HG03045 (cell line): Measurements from ENCODE around the gene GTPBP1.

Experiments
- ATAC-seq: cut with Tn5 transposase; IDR thresholded peaks from one replicate; pipeline ENCODE4 v1.9.1; 2021; ENCODE audit warnings: mild to moderate bottlenecking, moderate library complexity; ENCODE audit not compliant: unreplicated experiment

The GTPBP1 gene

DNA sequence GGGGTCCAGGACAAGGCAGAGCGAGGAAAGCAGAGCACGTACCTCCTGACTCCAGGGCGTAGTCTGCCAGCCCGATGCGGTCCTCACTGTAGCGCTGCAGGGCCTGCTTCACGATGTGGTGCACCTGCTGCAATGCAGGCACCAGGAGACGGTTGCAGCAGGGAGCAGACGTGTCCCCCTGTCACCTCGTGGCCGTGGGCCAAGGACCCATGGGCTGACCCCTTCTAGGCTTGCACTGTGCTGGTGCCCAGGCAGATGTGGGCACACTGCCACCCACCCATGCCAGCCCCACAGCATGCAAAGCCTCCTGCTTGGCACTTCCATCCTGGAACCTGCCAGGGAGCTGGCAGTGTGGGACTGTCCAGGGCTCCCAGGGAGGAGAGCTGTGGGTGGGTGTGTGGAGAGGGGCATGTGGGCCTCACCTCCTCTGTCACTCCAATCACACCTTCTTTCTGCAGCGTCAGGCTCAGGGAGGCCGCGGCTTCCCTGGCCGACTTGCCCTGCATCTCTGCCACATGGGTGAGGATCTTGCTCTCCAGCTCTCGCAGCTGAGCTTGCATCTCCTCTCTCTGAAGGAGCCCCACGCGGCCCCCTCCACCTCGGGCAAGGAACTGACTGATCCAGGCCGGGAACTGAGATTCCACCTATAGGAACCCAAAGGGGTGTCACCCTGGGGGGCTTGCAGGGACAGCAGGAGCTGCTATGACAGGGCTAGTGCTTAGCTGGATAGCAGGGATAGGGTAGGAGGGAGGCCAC is 33.7 kb downstream of the GTPBP1 start:
- ATAC-seq, result no peak

DNA sequence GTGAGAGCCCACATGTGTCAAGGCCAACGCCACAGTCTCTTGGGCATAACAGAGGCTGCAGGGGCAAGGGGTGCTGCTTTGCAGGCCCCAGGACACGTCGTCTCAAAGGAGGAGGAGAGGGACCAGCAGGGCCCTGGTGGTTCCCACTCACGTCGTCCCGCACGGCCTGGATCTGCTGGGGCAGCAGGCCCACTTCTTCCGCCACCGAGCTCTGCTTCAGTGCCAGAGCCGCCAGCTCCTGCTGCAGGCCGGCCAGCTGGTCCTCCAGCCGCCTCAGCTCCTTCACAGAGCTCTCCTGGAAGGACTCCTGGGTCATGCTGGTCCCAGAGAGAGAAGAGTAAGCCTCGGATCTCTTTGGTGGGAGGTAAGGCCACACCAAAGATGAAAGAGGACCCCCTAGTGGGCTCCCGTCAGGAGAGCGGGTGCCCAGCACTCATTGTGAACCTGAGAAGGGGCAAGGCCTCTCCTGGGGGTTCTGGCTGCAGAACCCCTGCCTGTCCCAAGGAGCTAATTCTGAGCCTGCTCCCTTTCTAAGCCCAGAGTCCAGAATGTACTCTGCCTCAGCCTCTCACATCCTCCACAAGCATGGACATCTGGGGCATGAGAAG is 34.5 kb downstream of the GTPBP1 start:
- no peak for ATAC-seq

DNA sequence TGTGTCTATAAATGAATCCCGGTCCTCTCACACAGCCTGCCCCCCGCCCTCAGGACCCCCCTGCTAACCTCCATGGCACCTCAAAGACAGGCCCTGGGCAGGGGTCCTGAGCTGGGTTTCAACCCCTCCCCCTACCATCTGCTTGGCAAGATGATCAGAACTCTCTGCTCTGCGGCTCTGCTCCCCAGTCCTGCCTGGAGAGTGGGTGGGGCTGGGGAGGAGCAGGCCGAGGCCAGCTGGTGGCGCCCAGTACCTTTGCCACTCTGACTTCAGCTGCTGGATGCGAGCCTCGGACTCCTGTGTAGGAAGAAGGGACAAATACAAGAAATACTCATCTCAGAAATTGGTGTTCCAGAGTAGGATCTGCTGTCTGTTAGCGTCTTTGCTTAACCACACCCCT is 35.0 kb downstream of the GTPBP1 start:
- ATAC-seq, result no peak

DNA sequence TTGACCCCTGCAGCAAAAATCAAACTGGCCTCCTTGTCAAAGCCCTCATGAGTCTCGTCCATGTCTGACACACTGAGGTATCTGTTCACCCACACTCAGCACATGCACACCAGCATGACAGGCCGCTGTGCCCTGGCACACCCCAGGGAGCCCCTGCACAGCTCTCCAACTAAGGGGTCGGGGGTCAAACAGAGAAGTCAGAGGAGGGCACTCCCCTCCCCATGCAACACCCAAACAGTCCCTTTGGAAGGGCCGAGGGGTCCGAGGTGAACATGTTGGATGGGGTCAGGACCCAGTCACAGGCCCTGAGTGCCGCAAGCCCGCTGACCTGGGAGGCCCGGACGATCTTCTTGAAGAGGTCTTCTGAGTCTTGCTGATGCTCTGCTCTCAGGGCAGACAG is 35.4 kb downstream of the GTPBP1 start:
- ATAC-seq, result no peak

DNA sequence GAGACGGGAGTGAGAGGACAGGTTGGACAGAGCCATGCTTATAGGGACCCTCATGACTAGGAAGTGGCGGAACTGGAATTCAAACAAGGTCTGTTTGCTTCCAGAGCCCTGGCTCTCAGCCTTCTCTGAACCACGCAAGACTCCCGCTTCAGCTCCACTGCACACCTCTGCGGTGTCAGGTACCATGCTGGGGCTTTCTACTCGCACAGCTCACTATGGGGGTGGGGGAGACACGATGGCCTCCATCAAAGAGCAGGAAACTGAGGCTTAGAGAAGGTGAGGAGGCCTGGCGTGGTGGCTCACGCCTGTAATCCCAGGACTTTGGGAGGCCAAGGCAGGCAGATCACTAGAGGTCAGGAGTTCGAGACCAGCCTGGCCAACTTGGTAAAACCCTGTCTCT is 35.8 kb downstream of the GTPBP1 start:
- ATAC-seq, result no peak

DNA sequence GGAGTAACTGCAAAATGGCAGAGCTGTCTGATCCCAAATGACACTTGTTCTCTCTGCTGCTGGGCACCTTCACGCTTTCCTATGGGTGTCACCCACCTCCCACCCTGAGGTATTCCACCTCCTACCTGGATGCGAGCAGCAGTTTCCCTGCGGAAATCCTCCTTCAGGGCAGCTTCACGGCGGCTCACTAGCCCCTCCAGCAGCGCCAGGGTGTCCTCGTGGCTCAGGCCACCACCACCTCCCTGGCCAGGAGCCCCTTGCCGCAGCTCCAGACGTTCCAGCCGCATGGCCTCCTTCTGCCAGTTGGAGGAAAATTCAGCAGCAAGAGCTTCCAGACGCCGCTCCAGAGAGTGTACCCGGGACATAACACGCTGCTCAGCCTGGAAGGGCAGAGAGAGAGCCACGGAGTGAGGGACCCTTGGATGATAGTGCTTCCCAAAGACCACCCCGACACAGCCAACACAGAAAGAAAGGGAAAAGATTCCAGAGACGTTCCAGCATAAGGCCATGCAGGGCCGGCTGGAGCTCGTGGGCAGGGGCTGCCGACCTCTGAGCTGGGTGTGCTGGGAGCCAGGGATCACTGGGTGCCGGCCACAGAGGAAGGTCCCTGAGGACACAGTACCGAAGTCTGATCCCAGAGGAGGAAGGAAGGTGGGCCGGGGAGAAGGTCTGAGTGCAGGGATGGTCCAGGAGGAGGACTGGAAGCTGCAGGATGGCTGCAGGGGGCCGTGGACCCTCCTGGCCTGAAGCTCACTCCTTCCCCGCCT is 36.6 kb downstream of the GTPBP1 start:
- ATAC-seq, result no peak

DNA sequence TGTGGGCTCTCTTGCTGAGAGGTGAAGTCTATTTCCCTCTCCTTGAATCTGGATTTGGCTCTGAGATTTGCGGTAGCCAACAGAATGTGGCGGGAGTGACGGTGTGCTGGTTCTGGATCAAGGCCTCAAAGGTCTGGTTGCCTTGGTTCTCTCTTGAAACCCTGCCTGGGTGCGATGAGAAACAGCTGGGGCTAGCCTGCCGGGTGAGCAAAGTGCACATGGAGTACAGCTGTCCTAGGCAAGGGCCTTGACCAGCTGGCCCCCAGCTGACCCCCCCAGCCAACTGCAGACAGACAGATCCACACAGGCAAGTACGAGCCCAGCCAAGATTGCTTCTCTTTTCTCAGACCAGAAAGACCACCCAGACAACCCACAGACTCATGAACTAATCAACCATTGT is 39.2 kb downstream of the GTPBP1 start:
- no peak for ATAC-seq

DNA sequence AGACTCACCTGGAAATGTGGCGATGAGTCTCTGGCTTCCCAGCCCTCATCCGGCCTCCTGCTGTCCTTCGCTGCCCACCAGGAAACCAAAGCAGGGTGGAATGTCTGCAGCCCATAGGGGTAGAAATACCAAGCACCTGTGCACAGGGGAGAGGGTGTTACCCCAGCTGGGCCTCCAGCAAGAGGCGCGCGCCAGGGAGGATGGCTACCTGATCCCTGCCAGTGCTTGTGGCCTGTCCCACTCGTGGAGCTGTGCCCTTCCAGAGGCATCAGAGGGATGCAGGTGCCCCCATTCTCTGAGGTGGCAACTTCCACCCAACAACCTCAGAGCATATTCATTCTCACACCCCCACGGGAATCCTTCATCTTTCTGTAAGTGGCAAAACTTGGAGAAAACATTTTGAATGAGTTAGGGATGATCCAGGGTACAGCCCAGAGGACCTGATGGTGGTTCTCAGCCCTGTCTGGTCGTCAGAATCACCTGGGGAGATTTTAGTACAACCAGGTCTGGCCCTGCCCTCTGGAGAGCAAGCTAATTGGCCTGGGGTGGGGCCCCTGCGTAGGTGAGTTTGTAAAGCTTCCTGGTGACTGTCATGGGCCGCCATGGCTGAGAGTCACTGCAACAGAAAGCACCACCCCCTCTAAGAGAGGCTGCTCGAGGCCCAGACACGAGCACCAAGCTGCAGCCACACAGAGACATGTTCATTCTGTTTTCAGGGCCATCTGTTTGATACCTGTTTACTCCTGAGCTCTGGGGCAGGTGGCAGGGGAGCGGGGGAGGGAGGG is 40.1 kb downstream of the GTPBP1 start:
- no peak for ATAC-seq

DNA sequence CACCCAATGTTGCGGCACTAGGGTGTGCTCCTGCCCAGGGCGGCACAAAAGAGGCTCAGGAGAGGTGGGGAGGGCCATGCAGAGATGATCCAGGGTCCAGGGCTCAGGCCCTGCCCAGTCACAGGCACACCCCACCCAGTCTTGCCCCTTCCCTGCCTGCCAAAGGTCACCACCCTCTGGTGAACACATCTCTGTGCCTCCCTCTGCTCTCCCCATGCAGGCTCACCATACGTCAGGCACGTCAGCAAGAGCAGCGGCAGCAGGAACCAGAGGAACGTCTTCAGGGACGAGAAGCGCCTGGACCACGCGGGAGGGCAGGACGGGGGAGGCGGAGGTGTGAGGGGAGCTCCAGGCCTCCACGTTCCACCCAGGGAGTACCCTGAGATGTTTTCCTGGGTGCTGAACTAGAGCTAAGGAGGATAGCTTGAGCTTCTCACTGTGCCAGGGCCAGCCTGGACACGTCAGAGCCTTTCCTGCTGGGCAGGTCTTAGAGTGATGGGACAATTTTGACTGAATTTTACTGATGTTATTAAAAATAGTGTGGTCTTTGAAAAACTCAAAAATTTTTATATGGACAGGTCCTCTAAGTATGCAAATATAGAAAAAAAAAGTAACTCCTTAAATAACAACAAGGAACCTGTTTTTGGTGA is 42.9 kb downstream of the GTPBP1 start:
- no peak for ATAC-seq

DNA sequence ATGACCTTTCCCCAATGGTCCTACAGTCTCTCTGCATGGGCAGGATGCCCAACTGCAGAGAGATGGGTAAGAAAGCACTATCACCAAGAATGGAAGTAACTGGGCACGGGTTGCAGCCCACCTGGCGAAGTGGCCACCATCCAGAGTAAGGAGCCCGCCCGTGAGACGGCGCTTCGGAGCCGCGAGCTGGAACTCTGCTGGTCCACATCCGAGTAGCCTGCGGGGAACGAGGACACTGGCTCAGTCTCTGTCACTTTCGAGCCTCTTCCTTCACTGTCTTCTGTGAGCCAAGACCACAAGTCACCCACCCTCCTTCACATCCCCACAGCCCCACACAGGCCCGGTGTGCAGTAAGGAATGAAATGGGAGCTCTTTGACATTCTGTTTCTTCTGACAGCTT is 44.4 kb downstream of the GTPBP1 start:
- ATAC-seq, result no peak

DNA sequence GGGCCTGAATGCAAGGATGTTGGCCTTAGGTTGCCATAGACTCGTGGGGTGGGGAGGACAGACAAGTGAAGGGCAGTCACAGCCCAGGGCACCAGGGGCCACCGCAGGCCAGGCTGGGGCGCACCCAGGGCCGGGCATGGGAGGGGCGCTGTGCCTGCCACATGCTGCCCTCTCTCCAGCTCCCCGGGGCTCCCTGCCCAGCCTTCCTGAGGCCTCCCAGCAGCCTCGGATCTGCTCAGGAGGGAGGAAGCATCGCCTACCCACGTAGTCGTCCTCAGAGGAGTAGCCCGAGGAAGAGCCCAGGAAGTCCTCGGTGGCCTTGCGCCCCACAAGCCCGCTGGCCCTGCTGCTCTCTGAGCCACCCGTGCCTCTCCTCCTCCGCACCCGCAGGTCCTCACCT is 44.9 kb downstream of the GTPBP1 start:
- ATAC-seq, result no peak

DNA sequence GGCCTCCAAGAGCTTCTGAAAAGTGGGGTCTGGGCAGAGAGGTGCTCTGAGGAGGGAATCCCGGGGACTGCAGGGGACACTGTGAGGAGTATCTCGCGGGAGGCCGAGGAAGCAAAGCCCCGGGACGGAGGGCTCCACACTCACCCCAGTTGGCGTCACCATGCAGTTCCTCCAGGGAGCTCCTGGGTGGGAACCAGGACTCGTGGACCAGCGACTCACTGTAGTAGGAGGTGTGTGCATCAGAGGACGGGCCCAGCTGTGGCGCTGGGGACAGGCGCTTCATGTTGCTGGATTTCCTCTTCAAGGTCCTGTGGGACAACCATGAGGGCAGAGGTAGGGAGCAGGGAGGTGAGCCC is 45.3 kb downstream of the GTPBP1 start:
- no peak for ATAC-seq

DNA sequence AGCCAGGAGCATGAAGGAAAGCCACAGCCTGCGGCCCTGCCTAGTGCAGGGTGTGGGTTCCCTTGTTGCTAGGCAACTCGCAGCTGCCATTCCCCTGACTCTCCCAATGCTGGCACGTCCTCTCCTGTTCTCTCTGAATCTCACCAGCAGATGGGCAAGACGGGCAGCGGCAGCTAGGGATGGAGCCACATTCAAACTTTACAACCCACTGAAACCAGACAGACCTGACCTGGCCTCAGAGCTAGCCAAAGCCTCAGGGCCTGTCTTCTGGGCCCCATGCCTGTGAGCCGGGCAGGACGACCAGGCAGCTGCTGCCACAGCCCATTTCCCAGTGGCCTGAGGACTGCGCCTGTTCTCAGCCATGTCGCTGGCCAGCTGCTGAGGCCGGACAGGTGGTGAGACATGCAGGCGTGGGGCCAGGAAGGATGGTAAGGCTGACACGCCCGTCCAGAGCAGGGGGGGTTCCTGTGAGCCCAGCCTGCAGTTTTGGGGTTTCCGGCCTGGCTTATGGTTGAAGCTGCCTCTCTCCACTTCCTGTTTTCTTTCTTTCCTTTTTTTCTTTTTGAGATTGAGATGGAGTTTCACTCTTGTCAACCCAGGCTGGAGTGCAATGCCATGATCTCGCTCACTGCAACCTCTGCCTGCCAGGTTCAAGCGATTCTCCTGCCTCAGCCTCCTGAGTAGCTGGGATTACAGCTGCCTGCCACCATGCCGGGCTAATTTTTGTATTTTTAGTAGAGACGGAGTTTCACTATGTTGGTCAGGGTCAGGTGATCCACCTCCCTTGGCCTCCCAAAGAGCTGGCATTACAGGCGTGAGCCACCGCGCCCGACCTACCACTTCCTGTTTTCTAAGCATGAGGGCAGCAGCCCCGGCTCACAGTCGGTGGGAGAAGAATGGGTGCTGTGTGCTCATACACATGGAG is 45.9 kb downstream of the GTPBP1 start:
- no peak for ATAC-seq

DNA sequence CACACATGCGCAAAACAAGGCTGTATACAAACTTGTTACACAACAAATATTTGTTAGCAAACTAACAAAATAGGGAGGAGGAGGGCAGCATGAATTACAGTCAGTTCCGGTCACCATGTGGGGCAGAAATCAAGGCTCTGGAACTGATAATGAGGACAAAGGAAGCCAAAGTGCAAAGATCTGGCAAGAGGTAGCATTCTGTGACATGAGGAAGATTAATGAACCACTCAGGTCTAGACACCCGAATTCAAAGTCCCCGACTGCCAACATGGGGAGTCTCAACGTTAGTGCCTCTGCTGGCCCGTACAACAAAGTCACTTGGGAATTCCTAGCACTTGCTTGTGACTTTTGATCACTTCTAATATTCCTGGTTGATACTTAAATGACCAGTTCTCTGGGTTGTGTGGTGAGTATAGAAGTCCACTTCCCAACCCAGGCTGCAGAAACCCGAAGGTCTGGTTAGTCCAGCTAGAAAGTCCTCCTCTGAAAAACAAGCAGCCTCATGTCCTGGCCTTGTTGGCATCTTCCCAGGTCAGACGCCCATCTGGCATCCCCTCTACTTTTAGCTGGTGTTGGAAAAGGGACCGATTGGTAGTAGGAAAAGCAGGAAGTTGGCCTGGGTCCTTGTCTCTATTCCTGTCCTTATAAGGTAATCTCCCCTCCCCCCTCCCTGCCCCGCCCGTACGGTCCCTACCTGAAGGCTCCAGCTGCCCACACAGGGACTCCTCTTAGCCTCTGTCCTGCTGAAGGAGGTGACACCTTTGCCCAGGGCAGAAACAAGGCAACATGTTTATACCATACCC is 48.4 kb downstream of the GTPBP1 start:
- ATAC-seq, result no peak

DNA sequence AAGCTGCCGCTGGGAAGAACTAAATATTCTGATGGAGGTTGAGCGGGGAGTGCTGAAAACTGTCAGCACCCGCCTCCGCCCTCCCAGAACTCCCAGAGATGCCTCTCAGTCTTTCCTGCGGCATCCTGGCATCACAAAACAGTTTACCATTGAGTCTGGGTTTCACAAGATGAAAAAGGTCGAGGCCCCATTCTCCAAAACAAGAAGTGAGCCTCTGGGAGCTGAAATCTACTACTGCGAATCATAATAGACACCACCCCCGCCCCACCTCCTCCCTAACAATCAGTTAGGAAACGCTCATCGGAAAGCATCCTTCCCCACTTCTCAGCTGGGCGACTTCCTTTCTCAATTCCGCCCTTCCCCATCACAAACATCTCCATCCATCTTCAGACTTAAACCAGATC is 49.0 kb downstream of the GTPBP1 start:
- ATAC-seq, result no peak

DNA sequence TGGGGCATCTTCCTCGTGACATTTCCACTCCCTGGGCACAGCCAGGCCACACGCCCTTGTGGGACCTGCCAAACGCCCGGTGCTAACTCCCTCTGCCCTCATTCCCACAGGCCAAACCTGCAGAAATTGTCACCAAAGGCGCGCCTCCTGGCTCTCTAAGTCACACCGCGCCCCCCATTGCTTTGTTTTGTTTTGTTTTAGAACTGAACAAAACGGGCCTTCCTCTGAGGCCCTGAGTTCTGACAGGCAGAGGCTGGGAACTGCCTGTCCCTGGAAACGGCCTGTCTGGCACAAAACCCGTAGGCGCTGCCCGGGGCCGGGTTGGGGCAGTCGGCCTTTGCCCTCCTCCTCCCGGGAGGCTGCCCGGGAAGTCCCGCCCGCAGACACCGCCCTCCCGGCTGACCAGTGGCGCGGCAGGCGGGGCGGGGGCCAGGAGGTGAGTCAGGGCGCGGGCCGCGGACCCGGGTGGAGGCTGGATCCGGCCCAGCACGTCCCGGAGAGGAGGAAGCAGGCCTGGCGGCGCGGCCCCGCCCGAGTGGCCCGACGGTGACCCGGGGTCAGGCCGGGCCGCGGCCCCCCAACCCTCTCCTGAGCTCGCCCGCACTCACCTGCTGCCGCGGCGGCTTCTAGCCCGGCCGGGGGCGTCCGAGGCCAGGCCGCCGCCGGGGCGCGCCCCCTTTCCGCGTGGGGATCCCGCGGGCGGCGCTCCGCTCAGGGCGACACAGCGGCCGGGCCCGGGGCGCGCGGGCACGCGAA is 49.6 kb downstream of the GTPBP1 start:
- ATAC-seq, result peak; percentile 39

DNA sequence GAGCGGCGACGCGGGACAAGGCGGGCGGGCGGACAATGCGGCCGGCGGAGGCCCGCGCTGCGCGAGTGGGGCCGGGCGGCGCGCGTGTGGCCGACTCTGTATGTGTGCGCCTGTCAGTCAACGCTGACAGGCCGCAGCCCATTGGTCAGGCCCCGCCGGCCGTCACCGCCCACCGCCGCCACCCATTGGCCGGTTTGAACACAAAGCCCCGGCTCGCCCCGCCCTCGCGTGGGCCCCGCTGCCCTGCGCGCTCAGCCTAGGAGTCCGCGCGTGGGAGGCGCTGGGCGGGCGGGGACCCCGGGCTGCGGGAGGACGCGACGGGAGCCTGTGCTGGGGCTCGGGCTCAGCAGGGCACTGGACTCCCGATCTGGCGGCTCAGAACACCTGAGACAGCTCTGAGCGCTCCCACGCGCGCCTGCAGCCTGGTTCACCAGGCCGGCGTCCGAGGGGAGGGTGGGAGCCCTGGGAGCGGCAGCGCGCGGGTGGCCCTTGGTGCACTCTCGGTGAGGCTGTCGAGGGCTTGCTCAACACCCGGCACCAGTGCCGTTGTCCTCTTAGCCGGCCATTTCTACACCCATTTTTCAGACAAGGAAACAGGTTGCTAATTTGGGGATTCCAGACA is 50.3 kb downstream of the GTPBP1 start, which contains the start of gene SUN2:
Gene SUN2 (minus strand): TSS at position 88 of the 622 bp plus-strand sequence. CDS start 3,370 bp downstream, outside the sequence.
- peak; percentile 72 for ATAC-seq
